H1 (cell line): ENCODE measurements around the gene WLS. TPM values are rescaled to one million over a fixed set of nuclear protein-coding genes. Genes with fewer than 3 reads are reported as not detected.

Source experiments
- CTCF ChIA-PET: fragments of 300-600 bp; sonication (Branson Sonifier 250); formaldehyde crosslinking; loops from one replicate; lab custom pipeline; 2021; ENCODE audit not compliant: partially characterized antibody; lab: Charles Lee
- POLR2A ChIA-PET: fragments of 300-600 bp; sonication (Branson Sonifier 250); formaldehyde crosslinking; loops from one replicate; lab custom pipeline; 2021; ENCODE audit warnings: inconsistent platforms; ENCODE audit not compliant: partially characterized antibody; lab: Charles Lee
- DNase-seq, 2 experiments: peaks; one replicate each; pipeline versions ENCODE4 v3.0.0 to v3.0.0-alpha.2; 2010 to 2022; ENCODE audit warnings: low spot score in 2 of 2, low read depth in 1 of 2, mixed read lengths in 1 of 2
- FAIRE-seq: peaks from 2 replicates; lab custom pipeline; 2011; peaks lifted over from hg19 to GRCh38; lab: Jason Lieb, UNC
- H2AFZ ChIP-seq: 2 replicates; pipeline ENCODE4 v1.8.1; 2012; ENCODE audit warnings: low read length, inconsistent platforms
- H2AK5ac ChIP-seq: 2 replicates; pipeline ENCODE4 v1.6.1; 2013; ENCODE audit warnings: low read depth, low read length
- H2BK120ac ChIP-seq: replicated peaks from 2 replicates; pipeline ENCODE3; 2013; ENCODE audit warnings: low read depth, low read length, inconsistent platforms
- H2BK12ac ChIP-seq: 2 replicates; pipeline ENCODE4 v1.6.1; 2013; ENCODE audit warnings: low read depth, low read length
- H2BK15ac ChIP-seq: 2 replicates; pipeline ENCODE4 v1.6.1; 2013; ENCODE audit warnings: low read length
- H2BK20ac ChIP-seq: 2 replicates; pipeline ENCODE4 v1.6.1; 2013; ENCODE audit warnings: low read length
- H2BK5ac ChIP-seq: 2 replicates; pipeline ENCODE4 v1.6.1; 2013; ENCODE audit warnings: low read depth, low read length
- H3K14ac ChIP-seq: 2 replicates; pipeline ENCODE4 v1.6.1; 2013; ENCODE audit warnings: inconsistent platforms; ENCODE audit not compliant: insufficient read length
- H3K18ac ChIP-seq: 2 replicates; pipeline ENCODE4 v1.6.1; 2013; ENCODE audit warnings: low read length; ENCODE audit errors: extremely low read depth
- H3K23ac ChIP-seq: 2 replicates; pipeline ENCODE4 v1.6.1; 2013; ENCODE audit warnings: inconsistent platforms; ENCODE audit not compliant: insufficient read length
- H3K23me2 ChIP-seq: 2 replicates; pipeline ENCODE4 v1.6.1; 2013; ENCODE audit warnings: low read depth, low read length
- H3K27ac ChIP-seq: 2 replicates; pipeline ENCODE4 v1.6.1; 2011; ENCODE audit warnings: low read depth, low read length, inconsistent platforms
- H3K27me3 ChIP-seq, 4 experiments: replicated peaks in 1 of 4; 1 replicate in 1 of 4; 2 replicates in 3 of 4; pipeline versions ENCODE4 v1.6.1 to v1.8.1; 2011 to 2013; ENCODE audit warnings: low read length in 3 of 4, mild to moderate bottlenecking in 3 of 4, inconsistent platforms in 2 of 4, mixed read lengths in 2 of 4, moderate library complexity in 1 of 4; ENCODE audit not compliant: control insufficient read depth in 3 of 4, insufficient read depth in 3 of 4; ENCODE audit errors: extremely low read depth in 1 of 4
- H3K36me3 ChIP-seq, 4 experiments: 2 replicates each; pipeline versions ENCODE4 v1.6.1 to v1.8.1; 2011 to 2013; ENCODE audit warnings: mild to moderate bottlenecking in 4 of 4, low read length in 3 of 4, moderate library complexity in 2 of 4, control low read depth in 1 of 4, inconsistent platforms in 1 of 4; ENCODE audit not compliant: insufficient read depth in 4 of 4, control insufficient read depth in 2 of 4
- H3K4ac ChIP-seq: replicated peaks from 2 replicates; pipeline ENCODE3; 2013; ENCODE audit warnings: low read length, low read depth, mixed read lengths, inconsistent platforms; ENCODE audit not compliant: insufficient read length
- H3K4me1 ChIP-seq, 4 experiments: replicated peaks in 1 of 4; 1 replicate in 1 of 4; 2 replicates in 3 of 4; pipeline versions ENCODE4 v1.6.1 to v1.8.1; 2011 to 2013; ENCODE audit warnings: low read length in 3 of 4, inconsistent platforms in 2 of 4, mixed read lengths in 1 of 4; ENCODE audit not compliant: insufficient read depth in 4 of 4, control insufficient read depth in 3 of 4
- H3K4me2 ChIP-seq, 2 experiments: 2 replicates each; pipeline versions ENCODE4 v1.6.1 to v1.8.1; 2011 to 2013; ENCODE audit warnings: low read depth in 2 of 2, low read length in 2 of 2, control low read depth in 1 of 2, inconsistent platforms in 1 of 2, mild to moderate bottlenecking in 1 of 2; ENCODE audit not compliant: insufficient read depth in 1 of 2
- H3K4me3 ChIP-seq, 4 experiments: fragments of 200-600, 300-600 bp in 1 of 4; sonication (generic), shearing (Covaris generic), sonication (Bioruptor Twin) in 1 of 4; 2 replicates each; pipeline versions ENCODE4 v1.5.1 to v1.8.1; 2011 to 2016; ENCODE audit warnings: low read length in 4 of 4, low read depth in 3 of 4, control low read depth in 2 of 4, inconsistent platforms in 2 of 4, mild to moderate bottlenecking in 2 of 4, mixed read lengths in 1 of 4, moderate library complexity in 1 of 4; ENCODE audit not compliant: insufficient read depth in 2 of 4; ENCODE audit errors: extremely low read depth in 1 of 4
- H3K56ac ChIP-seq: replicated peaks from 2 replicates; pipeline ENCODE3; 2013; ENCODE audit warnings: low read depth, mild to moderate bottlenecking, mixed read lengths, low read length, inconsistent platforms; ENCODE audit not compliant: insufficient read length
- H3K79me1 ChIP-seq: 2 replicates; pipeline ENCODE4 v1.6.1; 2013; ENCODE audit warnings: low read depth, low read length, control low read depth
- H3K79me2 ChIP-seq, 2 experiments: 2 replicates each; pipeline versions ENCODE4 v1.6.1 to v1.8.1; 2012 to 2013; ENCODE audit warnings: low read length in 2 of 2, mild to moderate bottlenecking in 2 of 2, inconsistent platforms in 1 of 2; ENCODE audit not compliant: insufficient read depth in 2 of 2, control insufficient read depth in 1 of 2
- H3K9ac ChIP-seq, 4 experiments: replicated peaks in 1 of 4; 1 replicate in 1 of 4; 2 replicates in 3 of 4; pipeline versions ENCODE4 v1.6.1 to v1.8.1; 2011 to 2013; ENCODE audit warnings: low read depth in 3 of 4, low read length in 3 of 4, control low read depth in 2 of 4, mild to moderate bottlenecking in 2 of 4, moderate library complexity in 2 of 4, inconsistent platforms in 1 of 4; ENCODE audit errors: extremely low read depth in 1 of 4
- H3K9me3 ChIP-seq, 2 experiments: 2 replicates each; pipeline versions ENCODE4 v1.6.1 to v1.8.1; 2012 to 2013; ENCODE audit warnings: mild to moderate bottlenecking in 2 of 2, moderate library complexity in 2 of 2, control low read depth in 1 of 2, inconsistent platforms in 1 of 2, low read depth in 1 of 2, low read length in 1 of 2, mixed read lengths in 1 of 2; ENCODE audit not compliant: insufficient read depth in 2 of 2
- H4K20me1 ChIP-seq, 2 experiments: replicated peaks in 1 of 2; 2 replicates each; pipeline versions ENCODE3 to v1.8.1; 2011 to 2013; ENCODE audit warnings: inconsistent platforms in 2 of 2, low read length in 2 of 2, mild to moderate bottlenecking in 1 of 2; ENCODE audit not compliant: insufficient read depth in 2 of 2, control insufficient read depth in 1 of 2
- H4K5ac ChIP-seq: 2 replicates; pipeline ENCODE4 v1.6.1; 2013; ENCODE audit warnings: low read length, low read depth, mixed read lengths, inconsistent platforms; ENCODE audit not compliant: insufficient read length
- H4K8ac ChIP-seq: 2 replicates; pipeline ENCODE4 v1.8.0; 2013; ENCODE audit warnings: mild to moderate bottlenecking, moderate library complexity, low read length, inconsistent platforms; ENCODE audit not compliant: insufficient read depth; ENCODE audit errors: extremely low read depth
- H4K91ac ChIP-seq: replicated peaks from 2 replicates; pipeline ENCODE3; 2013; ENCODE audit warnings: low read length, mixed read lengths, inconsistent platforms; ENCODE audit not compliant: insufficient read length
- BRCA1 ChIP-seq: IDR thresholded peaks from 2 replicates; pipeline ENCODE4 v1.6.1; 2012; ENCODE audit warnings: low read depth, low read length, improper control_type of control experiment
- CBX8 ChIP-seq: fragments of 300-800, 300-1000 bp; sonication (generic); IDR thresholded peaks from 2 replicates; pipeline ENCODE4 v1.7.1; 2016; ENCODE audit warnings: low read depth, low read length, borderline replicate concordance
- CREB1 ChIP-seq: IDR thresholded peaks from 2 replicates; pipeline ENCODE4 v1.6.1; 2012; ENCODE audit warnings: inconsistent platforms
- CTBP2 ChIP-seq: IDR thresholded peaks from 2 replicates; pipeline ENCODE4 v1.7.0; 2011; ENCODE audit warnings: borderline replicate concordance, mild to moderate bottlenecking, moderate library complexity, mixed read lengths, low read length; ENCODE audit not compliant: insufficient read depth, insufficient read length
- FOSL1 ChIP-seq: IDR thresholded peaks from 2 replicates; pipeline ENCODE4 v1.6.1; 2011; ENCODE audit warnings: mild to moderate bottlenecking, low read depth, low read length, moderate library complexity; ENCODE audit not compliant: insufficient read depth
- JUN ChIP-seq: IDR thresholded peaks from 2 replicates; pipeline ENCODE4 v1.6.1; 2011; ENCODE audit warnings: low read depth, mild to moderate bottlenecking, improper control_type of control experiment, low read length
- NANOG ChIP-seq: IDR thresholded peaks from 2 replicates; pipeline ENCODE4 v1.6.1; 2011; ENCODE audit warnings: low read length, low read depth, mild to moderate bottlenecking, inconsistent platforms; ENCODE audit not compliant: insufficient read depth, poor library complexity, severe bottlenecking
- NRF1 ChIP-seq: IDR thresholded peaks from 2 replicates; pipeline ENCODE4 v1.6.1; 2011; ENCODE audit warnings: mild to moderate bottlenecking, low read depth, low read length, improper control_type of control experiment
- RNF2 ChIP-seq: fragments of 200-900, 300-1000 bp; sonication (generic); IDR thresholded peaks from 2 replicates; pipeline ENCODE4 v1.7.1; 2016; ENCODE audit warnings: borderline replicate concordance, low read depth, mild to moderate bottlenecking, antibody characterized with exemption, low read length; ENCODE audit not compliant: poor library complexity, severe bottlenecking; ENCODE audit errors: missing control alignments
- RXRA ChIP-seq: IDR thresholded peaks from 2 replicates; pipeline ENCODE4 v1.6.1; 2011; ENCODE audit warnings: low read depth, mild to moderate bottlenecking, low read length, moderate library complexity; ENCODE audit not compliant: insufficient read depth
- SIN3A ChIP-seq, 2 experiments: IDR thresholded peaks in 1 of 2; conservative IDR thresholded peaks in 1 of 2; 2 replicates each; pipeline ENCODE4 v1.6.1; 2011 to 2012; ENCODE audit warnings: low read length in 2 of 2, improper control_type of control experiment in 1 of 2, low read depth in 1 of 2, mild to moderate bottlenecking in 1 of 2
- SIRT6 ChIP-seq: IDR thresholded peaks from one replicate; pipeline ENCODE4 v1.7.1; 2012; ENCODE audit warnings: low read length, inconsistent platforms
- SP4 ChIP-seq: IDR thresholded peaks from 2 replicates; pipeline ENCODE4 v1.6.1; 2012; ENCODE audit warnings: low read length, inconsistent platforms
- TAF1 ChIP-seq: IDR thresholded peaks from 2 replicates; pipeline ENCODE4 v1.6.1; 2011; ENCODE audit warnings: mild to moderate bottlenecking, low read depth, low read length
- TEAD4 ChIP-seq: IDR thresholded peaks from 2 replicates; pipeline ENCODE4 v1.6.1; 2012; ENCODE audit warnings: low read depth, low read length, inconsistent platforms, mixed read lengths
- WGBS, 2 experiments: shearing (Covaris generic) in 1 of 2; methylation state at CpG; one replicate each; pipeline versions ENCODE4 v1.1.6 to v1.1.7; 2013 to 2015; ENCODE audit warnings: low lambda C conversion rate in 2 of 2, mixed read lengths in 2 of 2, inconsistent platforms in 1 of 2, low coverage in 1 of 2, missing lambda C conversion rate in 1 of 2; ENCODE audit not compliant: insufficient replicate concordance in 2 of 2, insufficient coverage in 1 of 2, insufficient read length in 1 of 2; ENCODE audit errors: extremely low coverage in 1 of 2, missing lambda C conversion rate in 1 of 2; 5-methylcytosine and 5-hydroxymethylcytosine counted together
- polyA plus RNA-seq, 7 experiments: library from polyadenylated mRNA; depleted of rRNA in 3 of 7; stranded (reverse) in 5 of 7; unstranded in 2 of 7; fragments of >200 nt in 5 of 7; fragments of 200-250 nt in 2 of 7; gene quantifications; 1 replicate in 5 of 7; 2 replicates in 1 of 7; 4 replicates in 1 of 7; pipeline versions ENCODE4 v1.2.1 to v1.2.3, GENCODE V29; 2011 to 2013; ENCODE audit warnings: missing spikeins in 2 of 7, mixed read lengths in 2 of 7
- total RNA-seq: library from RNA; stranded (reverse); fragmentation: NEBNext Ultra II Directional; extraction: Animal tissue kit (Norgen Biotek cat#: 25700); gene quantifications from 2 replicates; pipeline ENCODE4 v1.2.1, GENCODE V29; 2021

Gene WLS
- total and polyA plus RNA-seq, 2 of the 8 experiments (the other 6 are each of a cell fraction or from before 2014, with no cell fraction given): 1.2 to 2.7 TPM

GRCh38 chr1:68271596-68271995, 39.3 kb upstream of the WLS start:
- no peak for DNase-seq
- H3K23me2 ChIP-seq: no peaks in the 10 kb centered on the region
- H3K56ac ChIP-seq: no peak overlapping the region
- 83% methylated on average over 5 of the region's 5 CpGs; no CpG with 5 or more reads in 1 of the 2 experiments for WGBS, 2 experiments
- no peak for FAIRE-seq
- H3K14ac ChIP-seq: no peak overlapping the region
- H3K4ac ChIP-seq: no peak overlapping the region
- no peaks in the 10 kb centered on the region for H3K79me2 ChIP-seq
- H2BK12ac ChIP-seq: no peak overlapping the region
- H3K4me2 ChIP-seq: no peak overlapping the region
- no peak overlapping the region for H3K23ac ChIP-seq
- POLR2A ChIA-PET: no interaction called here
- no peak overlapping the region for H3K4me3 ChIP-seq
- no peak overlapping the region for H3K18ac ChIP-seq
- no peaks in the 10 kb centered on the region for H3K36me3 ChIP-seq
- CTCF ChIA-PET: no interaction called here
- H2BK20ac ChIP-seq: no peak overlapping the region
- H3K9me3 ChIP-seq: no peaks in the 10 kb centered on the region
- no peak overlapping the region for H4K5ac ChIP-seq
- no peak overlapping the region for H3K27ac ChIP-seq
- H3K27me3 ChIP-seq: peaks cover 17 to 33% (median 24%) of the 10 kb centered on the region in 4 experiments
- peaks cover 0 to 4% (median 2%) of the 10 kb centered on the region in 4 experiments; a peak in 3 of 7 replicates for H3K4me1 ChIP-seq
- H2AFZ ChIP-seq: no peak overlapping the region
- no peak overlapping the region for H2BK5ac ChIP-seq
- no peak overlapping the region for H4K91ac ChIP-seq
- H2AK5ac ChIP-seq: no peak overlapping the region
- H3K9ac ChIP-seq: no peak overlapping the region
- H4K8ac ChIP-seq: no peak overlapping the region
- H2BK15ac ChIP-seq: no peak overlapping the region
- peaks cover 0 to 1% of the 10 kb centered on the region in 2 experiments for H4K20me1 ChIP-seq
- no peak overlapping the region for H2BK120ac ChIP-seq
- H3K79me1 ChIP-seq: no peaks in the 10 kb centered on the region
- no peak for TF ChIP-seq FOSL1
- no peak for TF ChIP-seq RNF2
- TF ChIP-seq SIN3A (conservative IDR thresholded peaks at IDR 0.05 in 1 of 2, IDR thresholded peaks at IDR 0.05 in 1 of 2; ENCODE audit: low read depth in 1 of 2, low read length in 2 of 2): no peak
- no peak for TF ChIP-seq SP4
- no peak for TF ChIP-seq BRCA1
- TF ChIP-seq RXRA: no peak
- no peak for TF ChIP-seq NRF1
- TF ChIP-seq TEAD4: no peak
- no peak for TF ChIP-seq CBX8
- no peak for TF ChIP-seq CREB1
- TF ChIP-seq CTBP2: no peak
- no peak for TF ChIP-seq NANOG
- no peak for TF ChIP-seq JUN
- no peak for TF ChIP-seq TAF1
- no peak for TF ChIP-seq SIRT6
